GM18526 (cell line): ENCODE results near the gene TANGO2.

ENCODE experiments used
- POLR2A ChIP-seq: IDR thresholded peaks from 3 replicates; pipeline ENCODE4 v1.6.1; 2011; ENCODE audit not compliant: insufficient read length; ENCODE audit errors: extremely low read depth

The TANGO2 gene

GRCh38 chr22:20020533-20021195 lies at the start of gene TANGO2:
Gene TANGO2, plus strand, starts transcription at chr22:20021110. Its CDS starts 15,689 bp downstream, at chr22:20036799.
- peak; percentile 84 for TF ChIP-seq POLR2A

GRCh38 chr22:19971276-19972124 lies 49.4 kb upstream of the TANGO2 start:
- TF ChIP-seq POLR2A, result no peak

- TF ChIP-seq POLR2A, result no peak
Measured at GRCh38 chr22:19972251-19972650, 48.7 kb upstream of the TANGO2 start.

- no peak for TF ChIP-seq POLR2A
Measured at GRCh38 chr22:19972652-19973550, 48.0 kb upstream of the TANGO2 start.

- no peak for TF ChIP-seq POLR2A
Measured at GRCh38 chr22:19973551-19974267, 47.2 kb upstream of the TANGO2 start.

- TF ChIP-seq POLR2A, result no peak
Measured at GRCh38 chr22:19974268-19974861, 46.5 kb upstream of the TANGO2 start.

GRCh38 chr22:19974935-19975706 lies 45.8 kb upstream of the TANGO2 start:
- TF ChIP-seq POLR2A, result no peak

GRCh38 chr22:19975707-19976035 lies 45.2 kb upstream of the TANGO2 start:
- no peak for TF ChIP-seq POLR2A

GRCh38 chr22:19976671-19977070 lies 44.2 kb upstream of the TANGO2 start:
- no peak for TF ChIP-seq POLR2A

- TF ChIP-seq POLR2A, result no peak
Measured at GRCh38 chr22:19977296-19978243, 43.3 kb upstream of the TANGO2 start.

- no peak for TF ChIP-seq POLR2A
Measured at GRCh38 chr22:19978748-19979147, 42.2 kb upstream of the TANGO2 start.

GRCh38 chr22:19979712-19980493 lies 41.0 kb upstream of the TANGO2 start:
- TF ChIP-seq POLR2A, result no peak
